NT2/D1 (cell line): ENCODE measurements around the gene SUSD3.

Experiments used
- SUZ12 ChIP-seq: IDR thresholded peaks from 2 replicates; pipeline ENCODE4 v1.6.1; 2011; ENCODE audit not compliant: insufficient read length, insufficient read depth; ENCODE audit errors: extremely low read depth
- ZNF274 ChIP-seq: IDR thresholded peaks from 2 replicates; pipeline ENCODE4 v1.6.1; 2011; ENCODE audit warnings: mild to moderate bottlenecking, low read depth, low read length

- TF ChIP-seq ZNF274 (no peak), SUZ12 (no peak)
Measured at GRCh38 chr9:93095205-93096130, 37.0 kb downstream of the SUSD3 start.
